Measurements from ENCODE around the gene PMPCA.

- TF ChIP-seq CTCF (optimal IDR thresholded peaks at IDR 0.05 in 1 of 3, IDR thresholded peaks at IDR 0.05 in 1 of 3, conservative IDR thresholded peaks at IDR 0.05 in 1 of 3; ENCODE audit: extremely low read depth in 1 of 3, insufficient read depth in 2 of 3, low read length in 3 of 3) (no peak), EZH2 (IDR thresholded peaks at IDR 0.05; ENCODE audit: low read length) (no peak)
Observed at GRCh38 chr9:136376457-136376856, 34.0 kb upstream of the PMPCA start.

All from keratinocyte (primary cell).